Skin epidermis (tissue), 12 donors: Measurements from ENCODE around the gene TMEM131.
"Not testable (repeated sequence)": the region's sequence is repeated elsewhere in the genome, so short reads cannot be mapped to it uniquely, and the experiment has no call there.

Experiments
- H3K27ac ChIP-seq, 21 experiments: fragments of 200-600 bp; sonication (generic) in 11 of 21; one replicate each; pipeline ENCODE4 v1.5.0; 2020; ENCODE audit warnings: mild to moderate bottlenecking in 3 of 21, inconsistent platforms in 2 of 21, moderate library complexity in 2 of 21
- H3K4me3 ChIP-seq, 7 experiments: fragments of 200-600 bp; sonication (generic) in 2 of 7; one replicate each; pipeline ENCODE4 v1.5.0; 2020; ENCODE audit warnings: inconsistent platforms in 2 of 7, mild to moderate bottlenecking in 2 of 7, moderate library complexity in 1 of 7

TMEM131 gene, protein sequence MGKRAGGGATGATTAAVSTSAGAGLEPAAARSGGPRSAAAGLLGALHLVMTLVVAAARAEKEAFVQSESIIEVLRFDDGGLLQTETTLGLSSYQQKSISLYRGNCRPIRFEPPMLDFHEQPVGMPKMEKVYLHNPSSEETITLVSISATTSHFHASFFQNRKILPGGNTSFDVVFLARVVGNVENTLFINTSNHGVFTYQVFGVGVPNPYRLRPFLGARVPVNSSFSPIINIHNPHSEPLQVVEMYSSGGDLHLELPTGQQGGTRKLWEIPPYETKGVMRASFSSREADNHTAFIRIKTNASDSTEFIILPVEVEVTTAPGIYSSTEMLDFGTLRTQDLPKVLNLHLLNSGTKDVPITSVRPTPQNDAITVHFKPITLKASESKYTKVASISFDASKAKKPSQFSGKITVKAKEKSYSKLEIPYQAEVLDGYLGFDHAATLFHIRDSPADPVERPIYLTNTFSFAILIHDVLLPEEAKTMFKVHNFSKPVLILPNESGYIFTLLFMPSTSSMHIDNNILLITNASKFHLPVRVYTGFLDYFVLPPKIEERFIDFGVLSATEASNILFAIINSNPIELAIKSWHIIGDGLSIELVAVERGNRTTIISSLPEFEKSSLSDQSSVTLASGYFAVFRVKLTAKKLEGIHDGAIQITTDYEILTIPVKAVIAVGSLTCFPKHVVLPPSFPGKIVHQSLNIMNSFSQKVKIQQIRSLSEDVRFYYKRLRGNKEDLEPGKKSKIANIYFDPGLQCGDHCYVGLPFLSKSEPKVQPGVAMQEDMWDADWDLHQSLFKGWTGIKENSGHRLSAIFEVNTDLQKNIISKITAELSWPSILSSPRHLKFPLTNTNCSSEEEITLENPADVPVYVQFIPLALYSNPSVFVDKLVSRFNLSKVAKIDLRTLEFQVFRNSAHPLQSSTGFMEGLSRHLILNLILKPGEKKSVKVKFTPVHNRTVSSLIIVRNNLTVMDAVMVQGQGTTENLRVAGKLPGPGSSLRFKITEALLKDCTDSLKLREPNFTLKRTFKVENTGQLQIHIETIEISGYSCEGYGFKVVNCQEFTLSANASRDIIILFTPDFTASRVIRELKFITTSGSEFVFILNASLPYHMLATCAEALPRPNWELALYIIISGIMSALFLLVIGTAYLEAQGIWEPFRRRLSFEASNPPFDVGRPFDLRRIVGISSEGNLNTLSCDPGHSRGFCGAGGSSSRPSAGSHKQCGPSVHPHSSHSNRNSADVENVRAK (N-terminal part only)

DNA sequence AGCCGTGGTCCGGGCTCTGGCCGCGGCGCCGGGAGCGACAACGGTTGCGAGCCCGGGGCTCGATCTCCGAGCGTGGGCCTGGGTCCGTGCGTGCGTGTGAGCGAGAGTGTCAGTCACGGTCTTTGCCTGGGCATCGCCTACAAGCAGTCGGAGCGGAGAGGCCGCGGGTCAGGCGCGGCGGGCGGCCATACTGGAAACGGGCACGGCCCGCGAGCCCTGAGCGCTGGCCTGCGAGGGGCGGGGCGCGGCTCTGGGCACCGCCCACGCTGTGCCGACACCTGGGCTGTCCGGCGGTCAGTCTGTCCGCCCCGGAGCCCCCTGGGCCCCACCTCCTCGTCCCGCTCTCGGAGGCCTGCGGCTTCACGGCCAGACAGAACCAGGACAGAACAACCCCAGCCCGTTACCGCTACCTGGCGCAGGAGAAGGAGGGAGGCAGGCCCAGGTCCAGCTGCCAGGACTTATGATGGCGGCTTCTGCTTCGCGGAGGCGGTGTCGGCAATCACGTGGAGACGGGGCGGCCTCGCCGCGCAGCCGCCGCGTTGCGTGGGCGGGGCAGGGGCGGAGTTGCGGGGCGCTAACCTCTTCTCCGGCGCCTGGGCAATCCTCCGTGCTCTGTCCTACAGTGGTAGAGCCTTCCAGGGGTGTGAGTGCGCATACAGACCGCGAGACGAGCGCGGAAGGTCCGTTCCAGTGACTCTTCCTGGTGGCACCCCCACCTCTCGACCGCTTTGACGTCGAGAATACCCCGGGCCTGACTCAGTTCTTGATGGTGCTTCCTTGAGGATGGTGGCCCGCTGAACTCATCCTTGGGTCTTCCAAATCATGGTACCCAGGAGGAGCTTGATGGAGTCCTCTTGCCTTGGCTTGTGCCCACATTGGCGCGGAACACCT, at the start of gene TMEM131:
Gene TMEM131 (minus strand): TSS at position 215 of the 891 bp plus-strand sequence. CDS start 286 bp downstream, outside the sequence.
- Histone ChIP-seq H3K27ac (peak within 1 kb of the TSS; percentile 85 to 99 (median 96)), H3K4me3 (peak within 1 kb of the TSS; percentile 55 to 96 (median 90))

DNA sequence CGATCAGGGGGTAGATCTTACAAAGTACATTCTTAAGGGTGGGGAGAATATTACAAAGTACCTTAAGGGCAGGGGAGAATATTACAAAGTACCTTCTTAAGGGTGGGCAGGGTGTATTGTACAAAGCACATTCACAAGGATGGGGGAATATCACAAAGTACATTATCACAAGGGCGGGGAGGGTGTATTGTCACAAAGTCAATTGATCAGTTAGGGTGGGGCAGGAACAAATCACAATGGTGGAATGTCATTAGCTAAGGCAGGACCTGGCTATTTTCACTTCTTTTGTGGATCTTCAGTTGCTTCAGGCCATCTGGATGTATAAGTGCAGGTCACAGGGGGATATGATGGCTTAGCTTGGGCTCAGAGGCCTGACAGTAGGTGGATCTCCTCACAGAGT, 49.0 kb upstream of the TMEM131 start:
- not testable (repeated sequence) for H3K4me3 ChIP-seq, H3K27ac ChIP-seq

DNA sequence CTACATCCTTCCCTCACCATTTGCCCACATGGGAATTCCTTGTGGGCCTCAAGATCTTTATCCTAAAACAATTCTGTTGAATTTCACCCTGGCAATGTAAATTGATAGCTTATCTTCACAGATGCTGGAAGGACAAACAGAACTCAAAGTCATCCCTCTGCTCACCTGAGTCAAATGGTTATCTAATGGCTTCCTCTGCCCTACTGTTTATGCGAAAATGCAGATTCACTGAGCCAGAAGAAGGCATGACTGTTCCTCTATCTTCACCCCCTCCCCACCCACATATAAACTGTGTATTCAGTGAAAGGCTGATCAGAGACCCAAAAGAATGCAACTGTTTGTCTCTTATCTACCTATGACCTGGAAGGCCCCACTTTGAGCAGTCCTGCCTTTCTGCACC, 47.4 kb upstream of the TMEM131 start:
- H3K27ac ChIP-seq: no peak overlapping the region
- no peak overlapping the region for H3K4me3 ChIP-seq

DNA sequence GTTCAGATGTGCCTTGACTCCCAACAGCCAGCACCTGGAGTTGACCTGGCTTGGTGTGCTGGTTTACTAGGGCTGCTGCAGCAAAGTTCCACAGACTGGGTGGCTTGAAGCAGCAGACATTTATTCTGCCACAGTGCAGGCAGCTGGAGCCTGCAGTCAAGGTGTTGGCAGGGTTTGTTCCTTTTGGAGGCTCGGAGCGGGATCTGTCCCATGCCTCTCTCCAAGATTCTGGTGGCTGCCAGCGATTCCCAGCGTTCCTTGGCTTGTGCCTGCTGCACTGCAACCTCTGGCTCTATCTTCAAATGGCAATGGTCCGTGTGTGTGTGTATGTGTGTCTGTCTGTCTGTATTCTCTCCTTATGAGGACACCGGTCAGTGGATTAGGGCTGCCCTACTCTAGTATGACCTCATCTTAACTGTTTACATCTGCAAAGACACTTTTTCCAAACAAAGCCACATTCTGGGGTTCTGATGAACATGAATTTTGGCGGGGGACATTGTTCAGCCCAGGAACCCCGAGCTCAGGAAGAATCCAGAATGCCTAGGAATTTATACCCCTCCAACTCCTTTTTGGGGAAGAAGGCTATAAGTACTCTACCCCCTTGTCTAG, 44.7 kb upstream of the TMEM131 start:
- H3K4me3 ChIP-seq: no peak overlapping the region
- no peak overlapping the region for H3K27ac ChIP-seq

DNA sequence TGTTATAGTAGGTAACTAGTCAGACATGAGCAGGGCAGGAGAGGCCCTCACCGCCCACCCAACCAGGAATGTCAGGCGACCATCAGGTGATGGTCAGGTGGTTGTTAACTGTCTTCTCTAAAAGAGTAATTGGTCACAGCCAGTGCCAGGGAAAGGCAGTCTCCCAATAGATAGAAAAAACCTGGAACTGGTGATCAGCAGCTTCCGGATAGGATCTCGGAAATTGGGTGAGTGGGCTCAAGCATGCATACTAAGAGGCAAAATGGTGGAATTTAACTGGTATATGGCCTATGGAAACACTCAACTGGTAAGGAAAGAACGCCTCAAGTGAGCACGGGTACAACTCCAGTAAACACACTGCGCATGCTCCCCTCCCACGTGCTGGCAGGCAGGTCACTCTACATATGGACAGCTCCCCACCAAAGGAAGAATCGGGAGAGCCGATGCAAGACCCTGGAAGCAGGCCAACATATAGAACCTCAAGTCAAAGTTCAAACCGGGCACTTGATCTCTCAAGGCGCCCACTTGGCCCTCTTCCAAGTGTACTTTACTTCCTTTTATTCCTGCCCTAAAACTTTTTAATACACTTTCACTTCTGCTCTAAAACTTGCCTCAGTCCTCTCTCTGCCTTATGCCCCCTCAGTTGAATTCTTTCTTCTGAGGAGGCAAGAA, 43.5 kb upstream of the TMEM131 start:
- H3K27ac ChIP-seq: no peak overlapping the region
- no peak overlapping the region for H3K4me3 ChIP-seq

DNA sequence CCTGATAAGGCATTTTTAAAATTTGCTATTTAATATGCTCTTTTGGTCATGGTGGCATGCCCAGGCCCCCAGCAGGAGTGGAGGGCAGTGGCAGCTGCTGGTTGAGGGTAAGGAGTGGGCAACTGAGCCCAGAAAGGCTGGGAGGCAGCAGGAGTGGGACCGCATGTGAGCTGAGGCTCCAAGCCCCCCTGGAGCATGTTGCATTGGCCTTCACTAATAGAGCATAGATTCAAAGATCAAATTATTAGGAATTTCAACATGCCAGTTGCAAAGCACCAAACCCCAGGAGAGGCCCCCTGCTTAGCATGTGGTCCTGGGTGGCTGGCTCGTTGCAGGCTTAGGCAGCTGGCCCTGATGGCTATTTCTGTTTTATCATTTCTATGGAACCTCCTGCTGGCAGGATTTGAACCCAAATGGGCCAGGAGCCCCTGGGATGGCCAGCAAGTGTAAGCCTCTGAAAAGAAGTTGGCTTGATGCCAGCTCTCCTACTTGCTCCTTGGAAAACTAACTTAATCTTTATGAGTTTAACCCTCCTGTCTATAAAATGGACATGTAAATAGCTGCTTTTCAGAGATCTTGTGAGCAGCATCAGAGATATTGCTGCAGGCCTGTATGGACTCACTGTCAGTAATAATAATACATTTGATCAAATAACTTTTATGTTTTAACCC, 42.1 kb upstream of the TMEM131 start:
- no peak overlapping the region for H3K27ac ChIP-seq
- no peak overlapping the region for H3K4me3 ChIP-seq

DNA sequence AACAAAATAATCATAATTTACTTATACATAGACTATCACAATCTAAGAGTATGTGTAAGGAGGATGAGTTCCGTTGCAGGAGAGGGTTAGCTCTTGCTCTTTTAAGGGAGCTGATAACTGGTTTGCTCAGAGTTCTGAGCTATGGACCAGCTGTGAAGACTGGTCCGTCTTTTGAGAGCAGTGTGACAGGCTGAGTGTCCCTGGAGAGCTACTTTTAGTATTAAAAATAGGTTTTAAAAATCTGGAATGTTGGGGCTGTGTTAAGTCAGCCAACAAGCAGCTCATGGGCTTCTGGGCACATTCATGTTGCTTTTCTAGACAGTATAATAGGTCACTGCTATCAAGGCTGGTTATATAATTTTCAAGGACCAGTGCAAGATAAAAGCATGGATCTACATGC, 41.5 kb upstream of the TMEM131 start:
- H3K27ac ChIP-seq: no peak overlapping the region
- H3K4me3 ChIP-seq: no peak overlapping the region

DNA sequence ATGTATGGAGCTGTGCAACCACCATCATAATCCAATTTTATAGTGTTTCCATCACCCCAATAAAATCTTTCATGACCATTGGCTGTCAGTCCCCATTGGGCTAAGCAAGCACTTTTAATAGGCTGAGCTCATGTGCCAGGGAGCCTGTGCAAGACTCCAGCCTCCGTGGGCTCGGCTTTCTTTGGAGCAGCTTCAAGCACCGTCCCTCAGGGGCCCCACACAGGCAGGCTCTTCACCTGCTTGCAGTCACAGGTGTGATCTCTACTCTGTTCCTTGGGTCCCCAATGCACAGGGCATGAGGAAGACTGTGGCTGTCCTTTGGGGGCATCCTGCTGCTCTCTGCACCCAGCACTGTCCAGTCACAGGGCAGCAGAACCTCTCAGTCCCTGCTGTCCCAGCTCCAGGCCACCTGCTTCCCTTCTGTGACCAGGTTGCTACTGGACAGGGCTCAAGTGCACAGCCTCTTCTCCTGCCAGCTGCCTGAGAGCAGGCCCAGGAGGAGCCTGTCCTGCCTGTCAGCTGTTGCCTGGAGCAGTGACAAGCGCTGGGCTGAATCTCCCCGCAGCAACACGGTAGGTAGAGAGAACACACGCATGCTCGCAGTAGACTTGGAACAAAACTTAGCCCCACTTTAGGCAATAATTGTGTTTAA, 40.7 kb upstream of the TMEM131 start:
- H3K4me3 ChIP-seq: no peak overlapping the region

DNA sequence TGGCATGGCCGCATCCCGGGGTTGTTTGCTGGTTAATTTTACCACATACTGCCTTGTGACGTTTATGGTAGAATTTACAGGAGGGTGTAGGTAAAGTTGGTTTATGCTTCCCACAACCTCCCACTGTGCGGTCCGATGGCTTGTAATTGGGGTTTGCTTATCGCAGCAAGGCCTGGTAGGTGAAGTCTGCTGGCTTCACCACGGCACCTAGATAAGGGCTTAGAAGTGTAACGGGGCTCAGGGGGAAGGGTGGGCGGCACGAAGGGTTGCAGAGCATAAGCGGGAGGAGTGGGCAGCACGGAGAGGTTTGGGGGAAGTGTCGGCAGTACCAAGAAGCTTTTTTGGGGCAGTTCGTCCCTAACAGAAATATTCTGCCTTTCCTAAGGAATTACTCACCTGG, 39.0 kb upstream of the TMEM131 start:
- no peak overlapping the region for H3K27ac ChIP-seq
- H3K4me3 ChIP-seq: no peak overlapping the region

More for the DNA sequence above, 40.7 kb upstream of the TMEM131 start:
- H3K27ac ChIP-seq: no peak overlapping the region

DNA sequence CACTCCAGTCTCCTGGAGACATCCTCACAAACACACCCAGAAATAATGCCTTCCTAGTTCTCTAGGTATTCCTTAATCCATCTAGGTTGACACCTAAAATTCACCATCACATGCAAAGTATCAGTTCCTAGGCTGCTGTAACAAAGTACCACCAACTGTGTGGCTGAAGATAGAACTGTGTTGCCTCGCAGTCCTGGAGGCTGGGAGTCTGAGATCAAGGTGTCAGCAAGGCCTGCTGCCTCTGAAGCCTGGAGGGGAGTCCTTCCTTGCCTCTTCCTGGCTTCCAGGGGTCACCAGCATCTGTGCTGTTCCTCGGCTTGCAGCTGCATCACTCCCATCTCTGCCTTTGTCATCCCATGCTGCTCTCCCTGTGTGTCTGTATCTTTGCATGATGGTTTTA, 36.3 kb upstream of the TMEM131 start:
- H3K4me3 ChIP-seq: no peak overlapping the region
- H3K27ac ChIP-seq: no peak overlapping the region

DNA sequence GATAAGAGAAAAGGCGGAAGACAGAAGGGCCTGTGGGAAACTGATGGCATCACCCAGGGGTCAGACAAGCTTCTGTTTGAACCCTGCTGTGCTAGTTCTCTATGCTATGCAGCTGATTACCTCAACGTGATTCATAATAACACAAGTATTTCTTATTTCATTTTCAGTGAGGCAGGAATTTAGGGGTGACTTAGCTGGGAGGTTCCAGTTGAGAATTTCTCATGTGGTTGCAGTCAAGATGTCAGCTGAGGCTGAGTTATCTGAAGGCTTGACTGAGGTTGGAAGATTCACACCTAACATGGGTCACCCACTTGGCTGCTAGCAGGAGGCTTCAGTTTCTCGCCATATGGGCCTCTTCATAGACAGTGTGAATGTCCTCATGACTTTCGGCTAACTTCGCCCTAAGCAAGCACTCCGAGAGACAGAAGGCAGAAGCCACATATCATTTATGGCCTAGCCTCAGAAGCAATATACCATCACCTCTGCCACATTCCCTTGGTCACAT, 34.0 kb upstream of the TMEM131 start:
- Histone ChIP-seq H3K27ac (no peak overlapping the region), H3K4me3 (no peak overlapping the region)

DNA sequence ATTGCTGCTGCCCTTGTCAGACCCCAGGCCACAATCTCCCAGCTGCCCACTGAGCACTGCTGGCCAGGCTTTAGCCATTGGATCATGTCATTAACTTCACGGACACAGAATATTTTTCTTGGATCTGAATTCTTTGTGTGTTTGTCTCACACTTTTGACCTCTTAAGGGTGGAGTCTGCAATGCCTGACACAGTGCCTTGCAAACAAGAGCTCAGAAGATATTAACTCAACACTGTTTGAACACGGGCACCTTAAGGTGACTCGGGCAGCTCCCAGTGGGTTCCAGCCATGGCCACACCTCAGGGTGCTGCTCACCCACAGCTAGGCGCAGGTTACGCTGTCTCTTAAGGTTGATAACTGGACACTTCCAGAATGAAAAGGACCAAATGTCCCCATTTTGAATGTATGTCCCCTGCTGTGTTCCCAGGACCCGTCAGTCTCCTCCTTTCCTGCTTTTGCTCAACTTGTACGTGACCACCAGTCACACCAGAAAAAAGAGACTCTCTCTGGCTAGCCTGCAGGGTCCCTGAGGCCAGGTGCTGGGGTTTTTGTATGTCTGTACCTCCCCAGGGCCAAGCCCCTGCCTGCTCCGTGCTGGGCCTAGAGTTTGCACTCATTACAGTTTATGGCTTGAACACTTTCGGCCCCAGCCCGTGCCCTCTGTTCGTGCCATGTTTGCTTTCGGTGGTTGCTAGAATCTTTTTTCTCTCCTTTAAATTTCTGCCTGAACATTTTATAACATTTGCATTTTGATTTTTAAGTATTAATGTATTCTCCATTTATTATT, 33.4 kb upstream of the TMEM131 start:
- Histone ChIP-seq H3K27ac (no peak overlapping the region), H3K4me3 (no peak overlapping the region)

DNA sequence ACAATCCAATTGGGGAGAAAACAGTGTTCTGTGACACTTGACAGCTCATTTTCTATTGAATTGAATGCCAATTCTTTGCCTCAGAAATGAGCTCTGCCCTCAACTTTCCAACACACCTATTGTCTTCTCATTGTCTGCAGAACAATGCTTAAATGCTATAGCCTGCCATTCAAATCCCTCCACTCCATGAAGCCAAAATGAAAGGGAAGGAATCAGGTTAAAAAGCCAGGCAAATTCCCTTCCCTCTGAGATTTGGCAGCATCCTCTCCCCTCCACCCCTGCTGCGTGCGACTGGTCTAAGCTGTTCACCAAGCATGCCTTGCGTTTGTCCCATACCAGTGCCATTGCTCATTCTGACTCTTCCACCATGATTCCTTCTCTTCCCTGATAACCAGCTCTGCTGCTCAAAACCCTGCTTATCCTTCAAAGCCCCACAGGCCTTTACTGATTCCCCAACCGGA, 32.4 kb upstream of the TMEM131 start:
- Histone ChIP-seq H3K27ac (no peak overlapping the region), H3K4me3 (no peak overlapping the region)

DNA sequence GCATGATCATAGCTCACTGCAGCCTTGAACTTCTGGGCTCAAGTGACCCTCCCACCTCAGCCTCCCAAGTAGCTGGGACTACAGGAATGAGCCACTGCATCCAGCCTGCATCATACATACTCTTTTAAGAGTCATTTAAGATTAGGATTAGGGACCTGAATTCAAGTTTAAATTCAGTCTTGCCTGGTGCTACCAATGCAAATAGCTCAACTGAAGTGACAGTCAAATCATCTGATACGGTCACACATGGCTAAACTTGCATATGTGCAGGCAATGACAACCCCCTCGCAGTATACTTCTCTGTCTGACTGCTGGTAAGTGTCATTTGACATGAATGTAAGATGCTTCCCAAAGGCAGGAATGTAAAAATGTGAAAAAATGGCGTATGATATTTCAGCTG, 31.8 kb upstream of the TMEM131 start:
- Histone ChIP-seq H3K27ac (no peak overlapping the region), H3K4me3 (no peak overlapping the region)

DNA sequence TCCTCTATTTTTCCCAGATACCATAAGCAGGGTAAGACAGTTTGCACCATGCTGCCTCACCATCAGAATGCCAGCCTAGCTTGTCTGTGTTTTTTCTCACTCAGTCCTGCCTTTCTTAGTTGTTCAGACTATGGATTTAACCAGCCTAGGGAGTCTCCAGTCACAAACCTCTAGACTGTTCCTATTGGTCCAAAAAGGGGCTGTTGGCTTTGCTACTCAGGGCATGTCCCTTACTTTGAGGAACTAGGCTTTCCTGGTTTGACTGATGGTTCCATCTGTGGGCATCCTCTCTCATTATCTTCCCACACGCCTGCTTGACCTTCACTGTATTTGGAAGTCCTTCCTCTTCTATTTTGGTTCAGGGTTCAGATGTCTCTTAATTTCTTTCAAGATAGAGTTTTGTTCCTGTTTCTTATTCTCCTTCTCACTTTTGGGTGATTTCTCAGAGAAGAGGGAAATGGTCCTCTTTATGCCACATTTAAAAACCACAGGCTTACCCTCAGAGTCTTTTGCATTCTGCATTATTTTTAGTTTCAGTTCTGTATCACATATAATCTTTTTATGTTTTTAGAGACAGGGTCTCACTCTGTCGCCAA, 31.3 kb upstream of the TMEM131 start:
- H3K27ac ChIP-seq: peak overlapping the region in 1 of 21 experiments; percentile 6
- no peak overlapping the region for H3K4me3 ChIP-seq

DNA sequence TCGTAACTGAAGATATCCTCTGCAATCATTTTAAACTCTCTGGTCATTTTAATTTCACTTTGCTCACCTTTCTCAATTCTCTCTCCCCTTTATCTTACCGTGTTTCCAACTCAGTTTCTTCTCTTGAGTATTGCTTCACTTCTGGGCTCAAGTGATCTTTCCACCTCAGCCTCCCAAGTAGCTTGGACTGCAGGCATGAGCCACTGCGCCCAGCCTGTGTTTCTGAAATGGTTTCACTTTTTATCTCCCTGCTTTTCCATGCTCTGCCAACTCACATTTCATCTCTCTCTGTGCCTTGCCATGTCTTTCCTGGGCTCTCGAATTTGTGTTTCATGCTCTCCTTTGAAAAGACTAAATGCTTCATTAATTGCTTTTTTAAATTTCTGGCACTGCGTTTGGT, 30.5 kb upstream of the TMEM131 start:
- no peak overlapping the region for H3K4me3 ChIP-seq
- H3K27ac ChIP-seq: peak overlapping the region in 1 of 21 experiments; percentile 6
